Fibroblast of peridontal ligament (primary cell): Measurements from ENCODE around the gene NPPA.

Source experiments
- DNase-seq: peaks from one replicate; pipeline ENCODE4 v3.0.0-alpha.2; 2010; ENCODE audit errors: extremely low read depth

NPPA gene

DNA sequence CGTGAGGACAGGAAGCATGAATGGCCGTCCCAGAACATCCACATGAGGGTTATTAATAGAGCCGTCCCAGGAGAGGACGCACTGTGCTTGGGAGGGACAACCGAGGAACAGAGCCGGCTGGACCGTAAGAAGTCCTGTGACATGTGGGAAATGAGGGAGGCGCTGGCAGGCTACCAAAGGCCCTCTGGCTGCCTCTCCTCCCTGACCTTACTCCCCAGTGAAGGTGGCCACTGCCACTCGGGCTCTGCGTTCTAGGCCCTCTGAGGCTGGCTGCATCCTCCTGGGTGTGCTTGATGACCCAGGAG lies 26.6 kb upstream of the NPPA start:
- DNase-seq, result no peak

DNA sequence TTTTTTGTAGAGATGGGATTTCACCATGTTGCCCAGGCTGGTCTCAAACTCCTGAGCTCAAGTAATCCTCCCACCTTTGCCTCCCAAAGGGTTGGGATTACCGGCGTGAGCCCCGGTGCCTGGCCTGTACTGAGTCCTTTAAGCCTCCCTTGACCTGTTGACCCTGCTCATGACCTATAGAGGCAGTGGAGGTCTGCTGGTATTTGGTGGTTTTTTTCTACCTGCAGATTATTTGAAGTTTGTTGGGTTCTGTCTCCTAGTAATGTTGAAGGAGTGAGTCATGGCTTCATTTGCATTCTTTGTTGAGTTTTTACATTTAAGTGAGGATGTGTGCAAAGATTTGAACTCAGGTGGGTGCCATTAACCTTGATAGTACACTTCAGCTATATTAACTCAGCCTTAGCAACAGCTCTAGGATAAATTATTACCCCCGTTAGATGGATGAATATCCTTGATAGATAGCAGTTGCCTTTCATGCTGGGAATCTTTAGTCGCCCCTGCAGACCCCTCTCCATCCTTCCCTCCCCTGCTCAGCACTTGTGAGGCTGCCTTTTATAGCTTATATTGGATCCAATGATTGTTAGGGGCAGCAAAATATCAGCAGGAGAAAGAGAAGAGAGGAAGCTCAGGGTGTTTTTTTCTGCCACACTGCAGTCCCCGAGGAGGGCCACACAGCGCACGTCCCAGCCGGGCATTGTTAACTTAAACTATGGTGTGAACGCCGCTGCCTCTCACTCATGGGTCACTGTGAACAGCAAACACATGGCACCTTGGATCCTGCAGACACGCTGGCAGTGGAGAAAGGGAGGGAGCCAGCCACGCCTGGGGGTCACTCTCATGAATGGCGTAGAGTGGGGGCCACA lies 26.0 kb upstream of the NPPA start:
- DNase-seq, result no peak

DNA sequence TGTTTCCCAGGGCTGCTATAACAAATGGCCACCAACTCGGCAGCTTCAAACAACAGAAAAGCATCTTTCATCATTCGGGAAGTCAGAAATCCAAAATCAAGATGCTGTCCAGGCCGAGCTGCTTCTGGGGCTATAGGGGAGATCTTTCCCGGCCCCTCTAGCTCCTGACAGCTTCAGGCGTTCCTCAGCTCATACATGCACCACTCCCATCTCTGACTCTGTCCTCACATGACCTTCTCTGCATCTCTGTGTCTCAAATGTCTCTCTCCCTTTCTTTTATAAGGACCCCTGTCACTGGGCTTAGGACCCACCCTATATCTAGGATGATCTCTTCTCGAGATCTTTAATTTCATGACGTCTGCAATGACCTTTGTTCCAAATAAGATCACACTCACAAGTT lies 25.0 kb upstream of the NPPA start:
- DNase-seq, result no peak

DNA sequence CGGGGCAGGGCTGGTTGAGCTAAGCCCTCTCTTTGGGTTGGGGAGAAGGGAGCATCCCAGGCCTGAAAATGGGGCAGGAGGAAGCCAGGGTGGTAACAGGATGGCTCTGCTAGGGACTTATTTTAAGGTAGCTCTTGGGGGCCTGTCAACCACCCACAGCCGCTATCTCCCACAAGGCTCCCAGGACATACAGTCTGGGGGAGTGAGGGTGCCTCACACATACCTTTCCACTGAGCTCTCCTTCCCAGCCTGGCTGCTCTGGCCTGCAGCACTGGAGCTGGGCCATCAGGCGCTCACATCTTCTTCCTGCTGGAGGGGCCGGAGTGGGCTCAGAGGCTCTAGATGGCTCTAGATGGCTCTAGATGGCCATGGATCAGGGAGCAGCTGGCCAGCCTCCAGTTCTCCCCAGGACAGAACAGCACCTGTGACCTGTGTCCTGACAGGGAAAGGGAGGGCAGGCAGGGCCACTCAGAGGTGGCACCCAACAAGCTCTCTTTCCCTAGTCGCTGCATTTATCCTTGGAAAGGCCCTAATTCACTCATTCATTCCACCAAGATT lies 22.1 kb upstream of the NPPA start:
- DNase-seq, result no peak

DNA sequence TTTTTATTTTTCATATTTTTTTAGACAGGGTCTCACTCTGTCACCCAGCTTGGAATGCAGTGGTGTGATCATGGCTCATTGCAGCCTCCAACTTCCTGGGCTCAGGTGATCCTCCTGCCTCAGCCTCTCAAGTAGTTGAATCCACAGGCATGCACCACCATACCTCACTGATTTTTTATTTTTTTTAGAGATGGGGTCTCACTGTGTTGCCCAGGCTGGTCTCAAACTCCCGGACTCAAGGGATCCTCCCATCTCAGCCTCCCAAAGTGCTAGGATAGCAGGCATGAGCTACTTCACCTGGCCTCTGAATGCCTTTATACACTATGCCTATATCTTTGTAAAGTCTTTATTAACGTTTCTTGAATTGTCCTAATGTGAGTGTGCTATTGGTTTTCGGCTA lies 21.5 kb upstream of the NPPA start:
- no peak for DNase-seq

DNA sequence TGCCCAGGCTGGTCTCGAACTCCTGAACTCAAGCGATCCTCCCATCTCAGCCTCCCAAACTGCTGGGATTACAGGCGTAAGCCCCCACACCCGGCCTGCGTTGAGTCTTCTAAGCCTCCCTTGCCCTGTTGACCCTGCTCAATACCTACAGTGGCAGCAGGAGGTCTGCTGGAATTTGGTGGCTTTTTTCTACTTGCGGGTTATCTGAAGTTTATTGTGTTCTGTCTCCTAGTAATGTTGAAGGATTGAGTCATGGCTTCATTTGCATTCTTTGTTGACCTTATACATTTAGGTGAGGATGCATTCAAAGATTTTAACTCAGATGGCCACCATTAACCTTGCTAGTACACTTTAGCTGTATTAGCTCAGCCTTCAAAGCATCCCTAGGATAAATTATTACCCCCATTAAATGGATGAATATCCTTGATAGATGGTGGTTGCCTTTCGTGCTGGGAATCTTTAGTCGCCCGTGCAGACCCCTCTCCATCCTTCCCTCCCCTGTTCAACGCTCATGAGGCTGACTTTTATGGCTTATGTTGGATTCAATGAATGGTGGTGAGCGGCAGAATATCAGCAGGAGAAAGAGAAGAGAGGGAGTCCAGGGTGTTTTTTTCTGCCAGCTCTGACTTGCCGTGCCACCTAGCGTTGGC lies 20.9 kb upstream of the NPPA start:
- DNase-seq, result no peak

DNA sequence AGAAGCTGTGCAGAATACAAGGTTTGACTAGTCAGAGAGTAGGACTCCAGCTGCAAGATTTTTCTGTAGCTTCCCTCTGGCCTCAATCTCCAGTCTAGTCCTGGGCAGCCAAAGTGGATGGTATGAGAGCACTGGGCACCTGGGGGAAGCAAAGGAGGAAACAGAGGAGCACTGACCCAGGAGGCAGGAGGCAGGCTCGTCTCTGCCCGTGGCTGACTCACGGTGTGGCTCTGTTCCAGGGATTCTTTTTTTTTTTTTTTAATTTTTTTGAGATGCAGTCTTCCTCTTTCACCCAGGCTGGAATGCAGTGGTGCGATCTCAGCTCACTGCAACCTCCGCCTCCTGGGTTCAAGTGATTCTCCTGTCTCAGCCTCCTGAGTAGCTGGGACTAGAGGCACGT lies 15.3 kb upstream of the NPPA start:
- no peak for DNase-seq

DNA sequence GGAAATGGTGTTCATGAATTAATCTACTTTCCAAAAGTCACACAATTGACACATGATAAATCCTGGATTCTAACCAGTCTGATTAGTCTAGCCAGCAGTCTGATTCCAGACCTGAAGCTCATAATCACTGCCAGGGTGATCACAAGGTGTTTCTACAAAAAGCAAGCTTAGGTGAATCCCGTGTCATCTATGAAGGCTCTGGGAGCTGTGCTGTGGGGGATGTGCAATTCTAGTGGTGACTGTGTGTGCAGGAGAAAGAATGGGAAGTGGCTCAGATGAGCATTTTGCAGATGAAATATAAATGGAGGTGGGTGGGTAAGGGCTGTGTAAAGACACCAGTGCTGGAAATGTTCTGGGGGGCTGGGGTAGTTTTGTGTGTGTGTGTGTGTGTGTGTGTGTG lies 13.0 kb upstream of the NPPA start:
- no peak for DNase-seq

DNA sequence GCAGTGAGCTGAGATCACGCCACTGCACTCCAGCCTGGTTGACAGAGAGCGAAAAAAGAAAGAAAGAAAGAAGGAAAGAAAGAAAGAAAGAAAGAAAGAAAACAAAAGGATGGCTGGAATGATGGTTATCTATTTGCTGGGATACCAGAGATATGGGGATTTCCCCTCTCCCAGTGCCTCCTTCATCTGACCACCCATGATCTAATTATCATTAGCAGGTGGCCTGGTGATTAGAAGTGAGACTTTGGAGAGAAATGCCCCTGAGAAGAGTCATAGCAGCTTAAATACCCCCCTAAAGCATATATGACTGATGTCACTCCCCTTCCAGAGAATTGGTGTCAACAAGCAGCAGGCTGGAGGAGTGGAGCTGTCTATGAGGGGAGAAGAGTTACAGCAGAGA lies 12.5 kb upstream of the NPPA start:
- DNase-seq, result no peak

DNA sequence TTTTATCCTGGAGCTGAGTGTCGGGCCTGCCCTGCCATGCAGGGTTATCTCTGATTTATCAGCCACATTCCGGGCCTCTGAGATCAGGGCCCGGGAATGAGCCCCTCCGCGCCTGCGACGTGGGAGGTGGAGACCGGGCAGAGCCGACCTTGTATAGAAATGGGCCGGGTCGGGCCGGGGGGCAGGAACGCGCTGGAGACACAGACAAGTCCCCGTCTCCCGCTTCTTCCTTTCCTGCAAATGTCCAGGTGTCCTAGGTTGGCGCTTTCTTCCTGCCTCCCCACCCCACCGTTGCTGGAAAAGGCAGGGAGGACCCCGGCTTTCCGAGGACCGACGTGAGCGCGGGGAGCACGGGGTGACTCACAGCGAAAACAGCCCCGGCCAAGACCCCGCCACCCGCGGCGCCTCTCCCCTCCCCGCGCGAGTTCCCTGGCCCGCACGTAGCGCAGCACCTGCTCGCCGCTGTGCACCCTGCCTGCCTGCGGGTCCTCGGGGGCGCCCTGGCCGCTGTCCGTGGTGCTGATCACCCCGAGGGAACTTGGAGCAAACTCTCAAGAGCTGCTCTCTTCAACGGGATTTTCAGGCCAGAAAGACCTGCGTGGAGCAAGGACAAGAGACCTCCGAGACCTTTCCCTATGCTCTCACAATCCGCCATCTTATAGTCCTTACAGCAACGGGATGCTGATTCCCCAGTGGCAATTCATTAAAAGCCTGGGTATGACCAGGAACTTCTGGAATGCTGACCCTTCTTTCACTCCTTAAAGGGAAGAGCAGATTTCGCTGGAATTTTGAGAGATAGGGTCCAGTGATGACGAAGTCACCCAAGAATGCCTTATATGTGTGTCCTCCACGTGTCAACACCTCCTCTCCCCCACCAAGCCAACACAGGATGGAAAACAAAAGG lies 11.6 kb upstream of the NPPA start:
- peak; percentile 37 for DNase-seq

DNA sequence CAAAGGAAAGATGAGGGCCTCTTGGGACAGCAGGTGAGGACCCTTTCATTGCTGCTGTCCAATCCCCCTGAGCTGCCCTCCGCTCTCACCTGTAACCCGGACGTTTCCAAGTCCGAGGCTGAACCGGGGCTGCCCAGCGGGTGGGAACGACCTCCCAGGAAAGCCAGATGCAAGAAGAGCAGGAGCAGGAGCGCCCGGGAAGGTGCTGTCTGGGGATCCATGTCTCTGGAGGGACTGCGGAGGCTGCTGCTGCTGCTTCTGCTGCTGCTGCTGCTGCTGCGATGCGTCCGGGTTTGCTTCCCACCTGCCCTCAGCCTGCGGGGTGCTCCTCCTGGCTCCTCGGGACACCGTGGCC lies 11.0 kb upstream of the NPPA start, which contains the start of gene NPPB:
Gene NPPB, minus strand, starts transcription at position 333 of the 355 bp plus-strand sequence. Its CDS starts 112 bp downstream, at position 221.
- DNase-seq, result no peak

DNA sequence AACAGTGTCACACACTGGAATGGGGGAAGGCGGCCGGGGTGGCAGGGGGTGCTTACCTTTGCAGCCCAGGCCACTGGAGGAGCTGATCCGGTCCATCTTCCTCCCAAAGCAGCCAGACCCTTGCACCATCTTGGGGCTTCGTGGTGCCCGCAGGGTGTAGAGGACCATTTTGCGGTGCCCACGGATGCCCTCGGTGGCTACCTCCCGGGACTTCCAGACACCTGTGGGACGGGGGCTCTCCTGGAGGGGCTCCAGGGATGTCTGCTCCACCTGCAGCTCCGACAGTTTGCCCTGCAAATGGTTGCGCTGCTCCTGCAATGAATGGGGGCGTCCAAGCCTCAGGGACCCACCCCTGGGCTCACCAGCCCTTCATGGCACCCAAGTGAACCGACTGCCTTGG lies 10.6 kb upstream of the NPPA start:
- DNase-seq, result no peak

DNA sequence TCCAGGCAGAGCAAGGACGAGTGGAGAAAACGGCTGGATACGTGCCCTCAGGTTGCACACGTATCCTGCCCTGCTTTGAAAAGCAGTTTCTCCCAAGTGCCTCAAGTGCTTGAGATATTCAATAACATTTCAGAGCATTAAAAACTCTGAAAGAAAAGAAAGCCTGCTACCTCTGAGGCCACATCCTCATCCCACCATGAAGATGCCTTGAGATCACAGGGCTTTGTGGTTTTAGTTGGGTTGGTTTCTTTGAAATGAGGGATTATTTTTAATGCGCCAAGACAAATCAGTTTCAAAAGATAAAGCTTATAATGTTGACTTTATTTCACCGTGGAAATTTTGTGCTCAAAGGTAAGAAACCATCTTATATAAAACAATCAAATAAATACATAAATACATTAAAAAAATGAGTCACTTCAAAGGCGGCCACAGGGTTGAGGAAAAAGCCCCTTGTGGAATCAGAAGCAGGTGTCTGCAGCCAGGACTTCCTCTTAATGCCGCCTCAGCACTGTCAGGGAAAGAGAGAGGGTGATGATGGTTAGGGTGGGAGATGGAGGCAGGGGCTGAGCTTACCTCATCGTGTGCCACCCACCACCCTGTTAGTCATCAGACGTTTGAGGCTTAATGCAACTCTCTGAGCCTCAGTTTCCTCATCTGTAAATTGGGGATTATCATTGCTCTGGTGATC lies 9.7 kb upstream of the NPPA start:
- DNase-seq, result no peak

DNA sequence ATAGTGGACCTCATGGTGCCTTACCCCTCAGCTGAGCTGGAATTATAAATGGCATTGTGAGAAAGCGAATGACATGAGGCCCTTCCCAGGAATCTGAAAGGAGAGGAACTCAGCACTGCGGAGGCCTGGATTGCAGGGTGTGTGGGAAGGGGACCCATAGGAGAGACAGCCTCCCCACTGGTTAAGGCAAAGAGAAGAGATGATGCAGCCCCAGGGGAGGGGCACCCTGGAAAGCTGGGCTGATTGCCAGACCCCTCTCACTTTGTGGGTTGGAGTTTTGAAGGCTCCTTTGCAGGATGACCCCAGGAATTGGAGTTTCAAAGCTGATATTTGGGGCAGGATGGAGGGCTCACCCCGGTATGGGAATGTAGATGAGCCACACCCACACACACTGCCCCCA lies 9.1 kb upstream of the NPPA start:
- no peak for DNase-seq

DNA sequence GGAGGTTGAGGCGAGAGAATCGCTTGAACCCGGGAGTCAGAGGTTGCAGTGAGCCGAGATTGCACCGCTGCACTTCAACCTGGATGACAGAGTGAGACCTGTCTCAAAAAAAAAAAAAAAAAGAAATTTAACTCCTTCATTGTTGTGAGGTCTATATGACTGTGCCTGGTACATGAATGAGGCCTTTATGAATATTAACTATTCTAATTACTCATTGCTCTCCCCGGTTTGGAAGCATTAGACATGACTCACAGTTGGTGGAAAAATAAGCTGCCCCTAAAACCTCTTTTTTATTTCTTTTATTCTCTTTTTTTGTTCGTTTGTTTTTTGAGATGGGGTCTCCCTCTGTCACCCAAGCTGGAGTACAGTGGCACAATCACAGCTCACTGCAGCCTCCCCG lies 7.8 kb upstream of the NPPA start:
- no peak for DNase-seq

DNA sequence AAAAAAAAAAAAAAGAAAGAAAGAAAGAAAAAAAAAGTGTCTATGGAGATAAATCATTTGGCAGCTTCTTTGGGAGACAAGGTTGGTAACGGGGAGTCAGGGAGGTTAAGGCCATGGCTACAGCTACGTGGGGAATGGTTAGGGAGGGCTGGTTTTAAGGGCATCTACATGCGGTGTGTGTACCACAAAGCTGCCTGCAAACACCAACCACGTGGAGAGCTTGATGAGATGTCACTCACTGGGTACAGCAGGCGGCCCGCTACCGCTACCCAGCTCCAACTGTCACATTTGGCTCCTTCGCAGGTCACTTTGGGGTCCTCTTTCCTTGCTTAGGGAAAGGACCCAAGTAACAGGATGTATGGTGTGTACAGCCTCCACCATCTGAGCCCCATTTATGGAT lies 6.9 kb upstream of the NPPA start:
- no peak for DNase-seq

DNA sequence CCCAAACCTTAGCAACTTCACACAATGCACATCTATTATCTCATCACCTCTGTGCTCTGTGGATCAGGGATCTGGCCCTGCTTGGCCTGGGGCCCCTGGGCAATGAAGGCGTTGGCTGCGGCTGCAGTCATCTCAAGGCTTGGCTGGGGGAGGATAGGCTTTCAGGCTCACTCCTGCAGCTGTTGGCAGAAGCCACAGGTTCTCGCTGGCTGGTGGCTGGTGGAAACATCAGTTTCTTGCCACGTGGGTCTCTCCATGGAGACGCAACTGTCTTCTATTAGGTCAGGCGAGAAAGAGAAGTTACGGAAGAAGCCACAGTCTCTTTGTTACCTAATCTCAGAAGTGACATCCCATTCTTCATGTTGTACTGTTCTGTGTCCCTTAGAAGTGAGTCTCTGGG lies 3.6 kb upstream of the NPPA start:
- no peak for DNase-seq

DNA sequence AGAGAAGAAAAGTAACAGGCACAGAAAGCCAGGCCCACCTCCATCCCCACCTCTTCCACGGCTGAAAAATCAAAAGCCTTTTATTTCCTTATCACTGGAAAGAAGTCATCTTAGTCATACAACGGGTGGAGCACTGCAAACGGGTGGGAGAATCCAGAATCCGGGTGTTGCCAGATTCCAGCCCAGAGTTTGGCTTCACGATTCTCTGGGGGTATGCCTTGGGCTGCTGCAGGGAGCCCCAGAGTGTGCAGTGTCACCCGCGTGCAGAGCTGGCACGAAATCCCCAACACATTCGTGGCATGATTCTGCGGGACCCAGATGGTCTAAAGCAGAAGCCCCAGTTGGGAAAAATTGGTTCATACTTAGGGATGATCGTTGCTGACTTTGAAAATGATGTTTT lies 2.6 kb upstream of the NPPA start:
- no peak for DNase-seq

DNA sequence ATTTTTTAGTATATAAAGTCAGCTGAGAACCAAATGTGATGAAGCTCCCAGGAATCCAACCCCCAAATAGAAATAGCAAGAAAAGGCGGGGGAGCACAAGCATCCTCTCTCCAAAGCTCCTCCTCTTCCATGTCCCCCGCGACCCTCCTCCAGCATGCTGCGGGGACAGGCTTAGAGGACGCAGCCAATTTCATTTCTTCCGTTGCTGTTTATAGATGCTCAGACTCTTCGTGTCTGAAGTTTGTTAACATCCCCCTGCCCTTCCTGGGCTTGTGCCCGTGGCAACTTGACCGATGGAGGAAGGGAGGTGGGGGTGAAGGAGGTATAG lies 754 bp upstream of the NPPA start:
- no peak for DNase-seq

DNA sequence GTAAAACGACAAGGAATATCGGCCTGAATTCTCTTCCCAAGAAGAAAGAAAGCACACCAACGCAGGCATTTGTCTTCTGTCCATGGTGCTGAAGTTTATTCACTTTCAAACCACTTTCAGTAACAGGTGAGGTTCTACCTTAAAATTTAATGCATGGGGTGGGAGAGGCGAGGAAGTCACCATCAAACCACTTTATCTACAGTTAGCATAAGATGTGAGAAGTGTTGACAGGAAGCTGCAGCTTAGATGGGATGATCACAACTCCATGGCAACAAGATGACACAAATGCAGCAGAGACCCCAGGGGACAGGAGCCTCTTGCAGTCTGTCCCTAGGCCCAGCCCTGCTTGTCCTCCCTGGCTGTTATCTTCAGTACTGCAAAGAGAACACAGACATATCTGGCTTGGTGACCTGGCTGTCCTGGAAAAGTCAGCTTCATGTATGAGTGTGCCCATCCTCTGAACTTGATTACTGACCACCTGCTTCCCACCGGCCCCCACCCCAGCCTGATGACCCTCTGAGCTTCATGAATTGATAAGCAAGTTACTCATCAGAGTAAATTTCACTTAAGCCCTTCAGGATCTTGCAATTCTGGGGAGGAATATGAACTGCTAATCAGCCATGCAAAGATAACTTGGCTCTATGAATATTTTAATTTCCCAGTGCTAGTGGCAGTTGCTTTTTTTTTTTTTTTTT lies 1.8 kb downstream of the NPPA start:
- peak; percentile 31 for DNase-seq
